Duodenal mucosa (tissue), 2 donors: ENCODE measurements around the gene PTPN2.

Source experiments
- H3K27ac ChIP-seq: one replicate; pipeline ENCODE4 v1.7.0; 2013; ENCODE audit warnings: low read depth, low read length
- H3K27me3 ChIP-seq, 2 donors: one replicate each; pipeline ENCODE4 v1.7.0; 2013; ENCODE audit warnings: low read length in 2 of 2, control low read depth in 1 of 2; ENCODE audit not compliant: insufficient read depth in 2 of 2, control insufficient read depth in 1 of 2
- H3K36me3 ChIP-seq, 2 donors: one replicate each; pipeline ENCODE4 v1.7.0; 2013; ENCODE audit warnings: low read length in 2 of 2, control low read depth in 1 of 2; ENCODE audit not compliant: insufficient read depth in 2 of 2, control insufficient read depth in 1 of 2
- H3K4me1 ChIP-seq, 2 donors: one replicate each; pipeline ENCODE4 v1.7.0; 2013; ENCODE audit warnings: low read length in 2 of 2, control low read depth in 1 of 2; ENCODE audit not compliant: insufficient read depth in 2 of 2, control insufficient read depth in 1 of 2
- H3K4me3 ChIP-seq, 2 donors: one replicate each; pipeline ENCODE4 v1.7.0; 2013; ENCODE audit warnings: low read length in 2 of 2, low read depth in 1 of 2
- H3K9ac ChIP-seq, 2 donors: one replicate each; pipeline ENCODE4 v1.7.0; 2013; ENCODE audit warnings: low read length in 2 of 2, low read depth in 1 of 2
- H3K9me3 ChIP-seq, 2 donors: one replicate each; pipeline ENCODE4 v1.7.0; 2013; ENCODE audit warnings: low read length in 2 of 2, control low read depth in 1 of 2; ENCODE audit not compliant: control insufficient read depth in 1 of 2

PTPN2 gene

DNA sequence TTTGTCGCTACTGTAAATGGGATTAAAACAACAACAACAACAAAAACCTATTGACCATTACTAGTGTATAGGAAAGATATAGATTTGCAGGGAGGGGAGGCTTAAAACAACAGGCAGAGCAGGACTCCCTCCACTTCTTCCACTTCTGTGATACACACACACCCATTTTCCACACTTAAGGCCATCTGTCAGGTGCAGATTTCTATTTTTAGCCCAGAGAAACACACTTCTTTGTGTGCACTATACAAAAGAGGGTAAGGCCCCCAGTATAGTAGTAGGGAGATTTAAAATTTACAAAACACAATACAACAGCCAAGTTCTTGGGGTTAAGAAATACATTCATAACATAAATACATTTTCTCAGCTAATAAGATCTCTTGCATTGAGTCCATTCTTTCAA, 22.4 kb downstream of the PTPN2 start:
- H3K9me3 ChIP-seq: no peaks in the 10 kb centered on the region
- H3K36me3 ChIP-seq: peaks cover 0 to 3% of the 10 kb centered on the region in 2 donors
- H3K4me1 ChIP-seq: peaks cover 13 to 14% of the 10 kb centered on the region in 2 donors
- no peak overlapping the region for H3K9ac ChIP-seq
- no peaks in the 10 kb centered on the region for H3K27me3 ChIP-seq
- H3K4me3 ChIP-seq: no peak overlapping the region
- no peak overlapping the region for H3K27ac ChIP-seq

DNA sequence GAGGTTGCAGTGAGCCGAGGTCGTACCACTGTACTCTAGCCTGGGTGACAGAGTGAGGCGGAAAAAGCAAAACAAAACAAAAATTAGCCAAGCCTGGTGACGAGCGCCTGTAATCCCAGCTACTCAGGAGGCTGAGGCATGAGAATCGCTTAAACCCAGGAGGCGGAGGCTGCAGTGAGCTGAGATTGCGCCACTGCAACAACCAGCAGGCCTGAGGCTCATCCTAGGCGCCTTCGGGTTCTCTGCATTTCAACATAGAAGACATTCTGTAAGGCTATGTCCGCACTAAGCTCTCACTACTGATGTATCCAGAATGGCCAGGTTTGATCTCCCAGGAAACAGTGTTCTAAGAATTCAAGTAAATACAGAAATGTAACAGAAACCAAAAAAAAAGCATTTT, 23.5 kb downstream of the PTPN2 start:
- Histone ChIP-seq H3K27ac (no peak overlapping the region), H3K27me3 (no peaks in the 10 kb centered on the region), H3K4me1 (peaks cover 13 to 14% of the 10 kb centered on the region in 2 donors), H3K9me3 (no peaks in the 10 kb centered on the region), H3K36me3 (peaks cover 5 to 10% of the 10 kb centered on the region in 2 donors), H3K9ac (no peak overlapping the region), H3K4me3 (no peak overlapping the region)

DNA sequence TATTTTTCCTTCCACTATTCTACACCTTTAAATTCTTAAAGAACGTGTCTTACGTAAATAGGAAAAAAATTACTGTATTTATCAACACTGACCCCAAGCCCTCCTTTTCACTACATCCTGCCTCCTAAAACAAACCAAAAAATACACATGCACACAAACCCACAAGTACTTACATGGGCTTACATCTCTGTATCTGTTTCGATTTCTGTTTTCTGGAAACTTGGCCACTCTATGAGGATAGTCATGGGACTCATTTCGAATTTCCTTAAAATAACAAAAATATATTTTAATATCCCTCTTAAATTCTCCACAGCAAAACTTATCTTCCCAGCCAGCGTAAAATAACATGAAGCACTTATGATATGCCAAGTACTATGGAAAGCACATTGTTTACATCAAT, 25.0 kb downstream of the PTPN2 start:
- H3K27ac ChIP-seq: no peak overlapping the region
- H3K27me3 ChIP-seq: no peaks in the 10 kb centered on the region
- peaks cover 13 to 14% of the 10 kb centered on the region in 2 donors for H3K4me1 ChIP-seq
- no peaks in the 10 kb centered on the region for H3K9me3 ChIP-seq
- no peak overlapping the region for H3K9ac ChIP-seq
- peaks cover 5 to 10% of the 10 kb centered on the region in 2 donors for H3K36me3 ChIP-seq
- no peak overlapping the region for H3K4me3 ChIP-seq

DNA sequence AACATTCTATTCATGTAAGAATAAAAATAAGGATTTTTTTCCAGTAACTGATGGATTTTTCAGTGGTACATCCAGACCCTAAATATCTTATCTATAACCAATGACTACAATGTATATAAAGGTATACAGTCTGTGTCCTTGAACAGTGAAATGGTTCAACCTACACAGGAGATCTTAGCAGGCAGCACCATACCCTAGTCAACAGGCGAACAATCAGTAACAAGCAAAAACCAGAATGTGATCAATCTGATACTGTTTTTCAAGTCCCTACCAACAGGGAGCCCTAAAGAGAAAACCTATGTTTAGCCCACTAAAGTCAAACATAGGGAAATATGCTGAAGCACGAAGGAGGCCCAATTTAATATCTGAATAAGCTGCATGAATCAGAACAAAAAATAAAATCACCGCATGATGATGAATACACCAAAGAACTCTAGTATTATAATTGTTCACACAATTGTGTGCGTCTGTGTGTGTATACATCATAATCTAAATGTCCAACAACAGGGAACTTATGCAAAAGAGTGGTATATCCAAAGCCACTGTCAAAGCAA, 26.0 kb downstream of the PTPN2 start:
- H3K4me3 ChIP-seq: no peak overlapping the region
- H3K36me3 ChIP-seq: peaks cover 5 to 10% of the 10 kb centered on the region in 2 donors
- no peak overlapping the region for H3K9ac ChIP-seq
- peaks cover 13% of the 10 kb centered on the region in 2 donors for H3K4me1 ChIP-seq
- H3K27ac ChIP-seq: no peak overlapping the region
- no peaks in the 10 kb centered on the region for H3K9me3 ChIP-seq
- H3K27me3 ChIP-seq: no peaks in the 10 kb centered on the region

DNA sequence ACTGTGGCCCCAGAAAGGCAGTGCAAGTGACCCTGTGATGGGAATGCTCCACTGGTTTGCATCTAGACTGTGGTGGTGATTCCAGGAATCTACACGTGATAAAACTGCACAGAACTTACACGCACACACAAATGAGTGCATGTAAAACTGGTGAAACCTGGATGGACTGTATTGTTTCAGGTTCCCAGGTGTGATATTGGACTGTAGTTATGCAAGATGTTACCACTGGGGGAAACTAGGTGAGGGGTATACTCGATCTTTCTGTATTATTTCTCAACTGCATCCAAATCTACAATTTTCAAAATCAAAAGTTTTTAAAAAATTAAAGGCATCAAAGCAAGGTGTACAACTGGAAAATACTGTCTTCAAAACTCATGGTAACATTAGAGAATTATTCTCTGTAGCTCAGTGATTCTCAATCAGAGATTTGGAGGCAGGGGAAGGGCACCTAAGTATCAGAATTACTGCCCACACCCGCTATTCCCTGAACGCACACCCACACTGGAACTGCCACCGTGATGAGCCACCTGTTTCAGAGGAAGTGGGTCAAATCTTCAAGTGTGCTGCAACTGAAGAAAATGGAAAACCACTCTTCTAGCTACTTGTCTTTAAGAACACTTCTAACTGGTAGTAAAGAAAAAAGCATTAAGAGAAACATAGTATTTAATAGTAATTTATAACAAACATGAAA, 26.7 kb downstream of the PTPN2 start:
- H3K9me3 ChIP-seq: no peaks in the 10 kb centered on the region
- no peak overlapping the region for H3K9ac ChIP-seq
- no peak overlapping the region for H3K27ac ChIP-seq
- peaks cover 5 to 10% of the 10 kb centered on the region in 2 donors for H3K36me3 ChIP-seq
- H3K27me3 ChIP-seq: no peaks in the 10 kb centered on the region
- no peak overlapping the region for H3K4me3 ChIP-seq
- H3K4me1 ChIP-seq: peaks cover 6 to 13% of the 10 kb centered on the region in 2 donors

DNA sequence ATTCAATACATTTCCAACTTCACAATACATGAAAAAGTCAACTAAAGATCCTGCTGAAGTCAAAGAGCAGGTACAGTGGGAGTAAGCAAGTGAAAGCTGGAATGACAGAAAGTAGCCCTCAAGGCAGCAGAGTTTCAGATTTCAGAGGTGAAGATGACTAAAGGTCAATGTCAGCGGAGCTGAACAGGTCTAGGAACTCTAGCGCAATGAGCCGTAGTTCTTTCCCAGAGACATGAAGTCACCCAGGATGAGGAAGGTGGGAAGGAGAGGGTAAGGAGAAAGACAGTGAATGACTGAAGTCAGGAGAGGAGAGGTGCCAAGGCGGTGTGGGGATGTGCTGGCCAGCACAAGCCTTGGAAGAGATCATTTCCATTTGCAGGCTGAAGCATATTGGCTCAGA, 28.1 kb downstream of the PTPN2 start:
- Histone ChIP-seq H3K9ac (no peak overlapping the region), H3K27ac (no peak overlapping the region), H3K27me3 (no peaks in the 10 kb centered on the region), H3K36me3 (peaks cover 5 to 10% of the 10 kb centered on the region in 2 donors), H3K4me3 (no peak overlapping the region), H3K4me1 (peaks cover 0 to 5% of the 10 kb centered on the region in 2 donors), H3K9me3 (no peaks in the 10 kb centered on the region)

DNA sequence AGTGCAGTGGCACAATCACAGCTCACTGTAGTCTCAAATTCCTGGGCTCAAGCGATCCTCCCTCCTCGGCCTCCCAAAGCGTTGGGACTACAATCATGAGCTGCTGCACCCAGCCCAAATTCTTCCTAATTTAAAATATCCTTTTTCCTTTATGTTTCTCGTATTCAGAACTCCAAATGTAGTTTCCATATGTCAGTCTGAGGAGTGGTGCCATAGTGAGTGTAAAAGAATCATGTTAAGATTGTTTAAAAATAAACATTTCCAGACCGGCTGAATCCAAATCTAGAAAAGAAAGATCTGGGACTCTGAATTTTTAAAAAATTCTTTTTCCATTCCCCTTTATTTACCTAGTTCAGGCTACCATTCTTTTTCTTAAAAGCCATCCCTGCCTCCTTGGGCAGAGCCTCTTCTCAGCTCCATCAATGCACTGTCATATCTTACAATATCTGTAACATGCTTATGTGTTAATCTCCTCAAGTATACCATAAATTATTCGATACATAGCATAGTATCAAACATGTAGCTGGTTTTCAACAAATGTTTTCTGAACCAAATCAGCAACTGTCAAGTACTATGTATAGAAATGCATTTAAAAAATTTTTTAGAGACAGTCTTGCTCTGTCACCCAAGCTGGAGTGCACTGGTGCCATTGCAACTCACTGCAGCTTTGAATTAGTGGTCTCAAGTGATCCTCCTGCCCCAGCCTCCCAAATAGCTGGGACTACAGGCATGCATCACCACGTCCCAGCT, 31.3 kb downstream of the PTPN2 start:
- no peak overlapping the region for H3K9ac ChIP-seq
- H3K9me3 ChIP-seq: no peaks in the 10 kb centered on the region
- no peak overlapping the region for H3K27ac ChIP-seq
- H3K4me1 ChIP-seq: no peaks in the 10 kb centered on the region
- H3K36me3 ChIP-seq: peaks cover 5 to 10% of the 10 kb centered on the region in 2 donors
- no peaks in the 10 kb centered on the region for H3K27me3 ChIP-seq
- no peak overlapping the region for H3K4me3 ChIP-seq

DNA sequence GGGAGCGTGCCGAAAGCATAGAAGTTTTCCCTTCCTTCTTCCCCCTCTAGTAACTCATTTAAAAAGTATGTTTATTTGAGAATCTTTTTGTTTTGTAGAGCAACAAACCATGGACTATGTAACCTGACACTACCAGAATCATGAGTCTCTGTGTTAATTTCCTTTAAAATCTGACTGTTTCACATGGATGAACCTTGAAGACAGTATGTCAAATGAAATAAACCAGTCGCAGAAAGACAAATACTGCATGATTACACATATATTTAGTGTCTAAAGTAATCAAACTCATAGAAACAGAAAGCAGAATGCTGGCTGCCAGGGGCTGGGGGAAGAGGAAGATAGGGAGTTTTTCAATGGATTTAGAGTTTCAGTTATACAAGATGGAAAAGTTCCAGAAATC, 32.3 kb downstream of the PTPN2 start:
- H3K36me3 ChIP-seq: peaks cover 5 to 7% of the 10 kb centered on the region in 2 donors
- H3K9me3 ChIP-seq: no peaks in the 10 kb centered on the region
- H3K27me3 ChIP-seq: no peaks in the 10 kb centered on the region
- no peaks in the 10 kb centered on the region for H3K4me1 ChIP-seq
- no peak overlapping the region for H3K27ac ChIP-seq
- H3K9ac ChIP-seq: no peak overlapping the region
- no peak overlapping the region for H3K4me3 ChIP-seq

DNA sequence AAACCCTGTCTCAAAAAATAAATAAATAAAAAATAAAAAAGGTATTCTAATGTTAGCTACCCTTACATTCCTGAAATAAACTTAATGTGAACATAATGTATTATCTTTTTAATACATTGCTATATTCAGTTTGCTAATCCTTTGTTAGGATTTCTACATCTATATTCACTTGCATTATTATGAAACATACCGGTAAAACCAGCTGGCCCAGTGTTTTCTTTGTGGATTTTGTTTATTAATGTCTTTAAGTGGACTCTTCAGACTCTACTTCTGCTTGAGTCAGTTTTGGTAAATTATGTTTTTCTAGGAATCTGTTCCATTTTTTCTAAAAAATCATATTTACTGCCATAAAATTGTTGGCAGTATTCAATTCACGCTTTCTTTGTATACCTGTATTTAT, 34.5 kb downstream of the PTPN2 start:
- Histone ChIP-seq H3K4me3 (no peak overlapping the region), H3K36me3 (no peaks in the 10 kb centered on the region), H3K4me1 (no peaks in the 10 kb centered on the region), H3K27me3 (no peaks in the 10 kb centered on the region), H3K9ac (no peak overlapping the region), H3K27ac (no peak overlapping the region), H3K9me3 (no peaks in the 10 kb centered on the region)

DNA sequence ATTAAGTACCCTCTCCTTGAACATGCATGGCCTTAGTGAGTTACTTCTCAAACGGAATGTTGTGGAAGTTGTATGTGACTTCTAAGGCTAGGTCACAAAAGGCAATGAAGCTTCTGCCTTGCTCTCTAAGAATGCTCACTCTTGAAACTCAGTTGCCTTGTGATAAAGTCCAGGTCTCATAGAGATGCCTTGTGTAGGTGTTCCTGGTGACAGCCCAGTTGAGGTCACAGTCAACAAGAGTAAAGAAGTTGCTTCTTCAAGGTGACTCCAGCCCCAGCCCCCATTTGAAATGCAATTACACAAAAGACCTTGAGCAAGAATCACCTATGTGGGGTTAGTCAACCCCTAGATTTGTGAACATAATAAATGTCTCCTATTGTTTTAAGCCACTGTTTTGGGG, 35.6 kb downstream of the PTPN2 start:
- no peak overlapping the region for H3K4me3 ChIP-seq
- peaks cover 0 to 4% of the 10 kb centered on the region in 2 donors for H3K4me1 ChIP-seq
- no peak overlapping the region for H3K27ac ChIP-seq
- H3K27me3 ChIP-seq: no peaks in the 10 kb centered on the region
- H3K9ac ChIP-seq: no peak overlapping the region
- H3K9me3 ChIP-seq: no peaks in the 10 kb centered on the region
- H3K36me3 ChIP-seq: no peaks in the 10 kb centered on the region
